ENCODE results near the gene FLAD1. TPM values are rescaled to one million over a fixed set of nuclear protein-coding genes. Genes with fewer than 3 reads are reported as not detected.

FLAD1 gene
- 35.9 TPM for total RNA-seq (ENCODE audit: unreplicated experiment)
- long read RNA-seq, transcript FLAD1-201 (7 exons, 2,160 nt), result minor isoform, 5 of 49 reads
- long read RNA-seq, transcript FLAD1-203 (8 exons, 1,730 nt), result major isoform, 22 of 49 reads
- long read RNA-seq, partial matches to known transcripts, result 11 of 49 reads
- long read RNA-seq, other reads (novel, unspliced or antisense), result 11 of 49 reads

DNA sequence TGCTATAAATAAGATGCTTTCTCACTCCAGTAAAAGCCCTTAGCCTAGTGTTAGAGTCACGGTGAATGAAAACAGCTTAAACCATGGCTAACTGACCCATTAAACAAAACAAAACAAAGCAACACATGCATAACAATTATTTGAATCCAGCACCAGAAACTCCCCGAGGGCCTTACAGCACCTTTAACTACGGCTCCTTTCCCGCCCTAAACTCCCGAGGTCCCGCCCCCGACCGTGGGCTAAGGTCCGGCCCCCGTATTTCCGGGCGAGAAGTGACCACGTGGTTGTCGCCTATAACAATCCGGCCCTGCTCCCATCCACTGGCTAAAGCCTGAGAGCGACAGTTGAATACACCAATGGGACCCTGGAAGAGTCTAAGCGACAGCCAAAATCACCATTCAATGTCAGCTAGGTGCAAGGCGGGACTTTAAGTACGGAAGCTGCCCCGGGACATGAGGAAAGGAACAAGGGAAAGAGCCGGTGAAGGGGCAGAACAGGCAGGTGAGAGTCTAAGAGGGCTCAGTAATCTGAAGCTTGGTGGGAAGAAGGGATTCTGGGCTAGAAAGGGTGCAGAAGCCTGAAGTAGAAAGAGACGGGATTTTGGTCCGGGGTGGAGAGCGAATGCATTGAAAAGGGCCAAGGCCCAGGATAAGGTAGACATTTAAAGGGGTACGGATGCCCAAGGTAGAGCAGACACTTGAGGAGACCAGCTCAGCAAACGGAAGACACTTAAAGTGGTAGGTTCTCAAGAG, at the start of gene FLAD1:
Gene FLAD1, plus strand, starts transcription at position 448 of the 752 bp plus-strand sequence. CDS start 351 bp downstream, outside the sequence.
- no peak within 1 kb of the TSS for H3K27ac Mint-ChIP-seq (ENCODE audit: unreplicated experiment)
- H3K4me3 Mint-ChIP-seq (ENCODE audit: unreplicated experiment), result no peak within 1 kb of the TSS
- no peaks in the 10 kb centered on the region for H3K9me3 Mint-ChIP-seq (ENCODE audit: unreplicated experiment)
- peaks cover 4% of the 10 kb centered on the region for H3K36me3 Mint-ChIP-seq (ENCODE audit: low read depth, unreplicated experiment)
- no peak for TF ChIP-seq CTCF (IDR thresholded peaks at IDR 0.05; ENCODE audit: unreplicated experiment)
- H3K27me3 Mint-ChIP-seq (ENCODE audit: unreplicated experiment), result no peaks in the 10 kb centered on the region
- H3K4me1 Mint-ChIP-seq (ENCODE audit: unreplicated experiment), result no peaks in the 10 kb centered on the region
- DNase-seq (ENCODE audit: low spot score), result peak; percentile 92

DNA sequence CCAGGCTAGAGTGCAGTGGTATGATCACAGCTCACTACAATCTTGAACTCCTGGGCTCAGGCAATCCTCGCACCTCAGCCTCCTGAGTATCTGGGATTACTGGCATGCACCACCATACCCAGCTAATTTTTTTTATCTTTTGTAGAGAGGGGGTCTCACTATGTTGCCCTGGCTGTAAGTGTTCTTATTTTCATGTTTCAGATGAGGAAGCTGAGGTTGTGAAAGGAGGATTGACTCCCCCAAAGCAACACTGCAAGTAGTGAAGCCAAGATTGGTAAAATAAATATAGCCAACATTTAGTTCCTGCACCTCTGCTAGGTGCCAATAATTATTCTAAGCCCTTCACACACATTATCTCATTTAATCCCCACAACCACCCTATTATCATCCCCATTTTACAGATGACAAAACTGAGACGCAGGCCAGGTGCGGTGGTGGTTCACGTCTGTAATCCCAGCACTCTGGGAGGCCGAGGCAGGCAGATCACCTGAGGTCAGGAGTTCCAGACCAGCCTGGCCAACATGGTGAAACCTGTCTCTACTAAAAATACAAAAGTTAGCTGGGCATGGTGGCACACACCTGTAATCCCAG, 48.7 kb upstream of the FLAD1 start:
- Mint-ChIP-seq H3K27ac (ENCODE audit: unreplicated experiment) (no peak overlapping the region), H3K36me3 (ENCODE audit: low read depth, unreplicated experiment) (no peaks in the 10 kb centered on the region), H3K4me3 (ENCODE audit: unreplicated experiment) (peak overlapping the region; percentile 65), H3K4me1 (ENCODE audit: unreplicated experiment) (peaks cover 22% of the 10 kb centered on the region), H3K27me3 (ENCODE audit: unreplicated experiment) (peaks cover 14% of the 10 kb centered on the region), H3K9me3 (ENCODE audit: unreplicated experiment) (no peaks in the 10 kb centered on the region)
- no peak for TF ChIP-seq CTCF (IDR thresholded peaks at IDR 0.05; ENCODE audit: unreplicated experiment)
- no peak for DNase-seq (ENCODE audit: low spot score)

- DNase-seq (ENCODE audit: low spot score), result no peak
- Mint-ChIP-seq H3K4me1 (ENCODE audit: unreplicated experiment) (peaks cover 29% of the 10 kb centered on the region), H3K27me3 (ENCODE audit: unreplicated experiment) (peaks cover 14% of the 10 kb centered on the region), H3K9me3 (ENCODE audit: unreplicated experiment) (no peaks in the 10 kb centered on the region), H3K27ac (ENCODE audit: unreplicated experiment) (peak overlapping the region; percentile 99), H3K36me3 (ENCODE audit: low read depth, unreplicated experiment) (no peaks in the 10 kb centered on the region), H3K4me3 (ENCODE audit: unreplicated experiment) (peak overlapping the region; percentile 93)
- TF ChIP-seq CTCF (IDR thresholded peaks at IDR 0.05; ENCODE audit: unreplicated experiment), result no peak
Observed at GRCh38 chr1:154935749-154936554, 47.2 kb upstream of the FLAD1 start.

GRCh38 chr1:154936555-154937084, 46.5 kb upstream of the FLAD1 start, which contains the start of gene PMVK:
Gene PMVK, minus strand, starts transcription at chr1:154936719. Its CDS starts 34 bp downstream, at chr1:154936685.
- H3K4me3 Mint-ChIP-seq (ENCODE audit: unreplicated experiment), result peak within 1 kb of the TSS; percentile 93
- no peaks in the 10 kb centered on the region for H3K36me3 Mint-ChIP-seq (ENCODE audit: low read depth, unreplicated experiment)
- peaks cover 14% of the 10 kb centered on the region for H3K27me3 Mint-ChIP-seq (ENCODE audit: unreplicated experiment)
- no peak for TF ChIP-seq CTCF (IDR thresholded peaks at IDR 0.05; ENCODE audit: unreplicated experiment)
- H3K9me3 Mint-ChIP-seq (ENCODE audit: unreplicated experiment), result no peaks in the 10 kb centered on the region
- peaks cover 35% of the 10 kb centered on the region for H3K4me1 Mint-ChIP-seq (ENCODE audit: unreplicated experiment)
- DNase-seq (ENCODE audit: low spot score), result peak; percentile 86
- H3K27ac Mint-ChIP-seq (ENCODE audit: unreplicated experiment), result peak within 1 kb of the TSS; percentile 99

All from endothelial cell (in vitro differentiated cells).